Measurements from ENCODE around the gene NOP9.

Gene NOP9

DNA sequence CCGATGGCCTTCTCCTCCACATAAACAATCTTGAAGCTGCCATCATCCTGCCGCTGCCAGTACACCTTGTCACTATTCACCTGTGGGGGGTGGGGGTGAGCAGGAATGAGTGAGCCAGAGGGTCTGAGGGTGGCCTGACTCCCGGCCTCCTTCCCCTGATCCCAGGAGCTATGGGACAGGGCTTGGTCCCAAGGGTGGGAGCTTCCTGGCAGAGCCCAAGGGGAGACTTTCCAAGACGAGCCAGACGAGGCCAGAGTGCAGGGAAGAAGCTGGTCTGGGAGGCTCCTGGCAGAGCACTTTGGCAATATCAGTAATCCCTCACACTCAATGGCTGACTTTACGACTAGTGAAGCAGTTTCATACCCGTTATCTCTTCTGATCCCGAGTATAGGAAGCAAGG lies 44.2 kb upstream of the NOP9 start:
- Histone ChIP-seq H3K4me1 (ENCODE audit: insufficient read depth, low read length) (no peaks in the 10 kb centered on the region), H2AFZ (ENCODE audit: low read depth, low read length) (no peak overlapping the region), H3K79me2 (ENCODE audit: insufficient read depth, low read length) (no peaks in the 10 kb centered on the region), H3K4me3 (ENCODE audit: low read depth in 1 of 2, low read length in 2 of 2) (no peak overlapping the region), H3K9ac (ENCODE audit: low read depth, low read length) (no peak overlapping the region), H3K9me3 (ENCODE audit: insufficient read depth, low read length, severe bottlenecking) (no peaks in the 10 kb centered on the region), H3K27me3 (ENCODE audit: insufficient read depth, low read length, poor library complexity) (no peaks in the 10 kb centered on the region), H3K4me2 (ENCODE audit: insufficient read depth, low read length) (no peak overlapping the region), H4K20me1 (ENCODE audit: insufficient read depth, low read length) (no peaks in the 10 kb centered on the region), H3K27ac (ENCODE audit: low read length) (no peak overlapping the region), H3K36me3 (ENCODE audit: insufficient read depth, low read length) (no peaks in the 10 kb centered on the region)
- ATAC-seq (ENCODE audit: insufficient read depth, low read depth) (no peak), DNase-seq (no peak)
- no peak for TF ChIP-seq CTCF (IDR thresholded peaks at IDR 0.05; ENCODE audit: borderline replicate concordance, extremely low read depth, low read length, poor library complexity, severe bottlenecking)
- TF ChIP-seq EZH2 (IDR thresholded peaks at IDR 0.05; ENCODE audit: borderline replicate concordance, low read depth, low read length, severe bottlenecking): no peak

GRCh38 chr14:24255931-24256711 lies 43.5 kb upstream of the NOP9 start:
- DNase-seq (no peak), ATAC-seq (ENCODE audit: insufficient read depth, low read depth) (no peak)
- Histone ChIP-seq H3K36me3 (ENCODE audit: insufficient read depth, low read length) (no peaks in the 10 kb centered on the region), H3K4me3 (ENCODE audit: low read depth in 1 of 2, low read length in 2 of 2) (no peak overlapping the region), H3K9me3 (ENCODE audit: insufficient read depth, low read length, severe bottlenecking) (no peaks in the 10 kb centered on the region), H2AFZ (ENCODE audit: low read depth, low read length) (no peak overlapping the region), H3K27ac (ENCODE audit: low read length) (no peak overlapping the region), H3K4me2 (ENCODE audit: insufficient read depth, low read length) (no peak overlapping the region), H4K20me1 (ENCODE audit: insufficient read depth, low read length) (no peaks in the 10 kb centered on the region), H3K4me1 (ENCODE audit: insufficient read depth, low read length) (no peaks in the 10 kb centered on the region), H3K79me2 (ENCODE audit: insufficient read depth, low read length) (no peaks in the 10 kb centered on the region), H3K27me3 (ENCODE audit: insufficient read depth, low read length, poor library complexity) (no peaks in the 10 kb centered on the region), H3K9ac (ENCODE audit: low read depth, low read length) (no peak overlapping the region)
- TF ChIP-seq CTCF (IDR thresholded peaks at IDR 0.05; ENCODE audit: borderline replicate concordance, extremely low read depth, low read length, poor library complexity, severe bottlenecking) (no peak), EZH2 (IDR thresholded peaks at IDR 0.05; ENCODE audit: borderline replicate concordance, low read depth, low read length, severe bottlenecking) (no peak)

GRCh38 chr14:24256960-24257359 lies 42.7 kb upstream of the NOP9 start:
- Histone ChIP-seq H3K4me3 (ENCODE audit: low read depth in 1 of 2, low read length in 2 of 2) (no peak overlapping the region), H3K27me3 (ENCODE audit: insufficient read depth, low read length, poor library complexity) (no peaks in the 10 kb centered on the region), H3K4me2 (ENCODE audit: insufficient read depth, low read length) (no peak overlapping the region), H3K36me3 (ENCODE audit: insufficient read depth, low read length) (no peaks in the 10 kb centered on the region), H3K27ac (ENCODE audit: low read length) (no peak overlapping the region), H3K79me2 (ENCODE audit: insufficient read depth, low read length) (no peaks in the 10 kb centered on the region), H2AFZ (ENCODE audit: low read depth, low read length) (no peak overlapping the region), H3K9me3 (ENCODE audit: insufficient read depth, low read length, severe bottlenecking) (no peaks in the 10 kb centered on the region), H4K20me1 (ENCODE audit: insufficient read depth, low read length) (no peaks in the 10 kb centered on the region), H3K9ac (ENCODE audit: low read depth, low read length) (no peak overlapping the region), H3K4me1 (ENCODE audit: insufficient read depth, low read length) (no peaks in the 10 kb centered on the region)
- no peak for DNase-seq
- ATAC-seq (ENCODE audit: insufficient read depth, low read depth): no peak
- TF ChIP-seq EZH2 (IDR thresholded peaks at IDR 0.05; ENCODE audit: borderline replicate concordance, low read depth, low read length, severe bottlenecking) (no peak), CTCF (IDR thresholded peaks at IDR 0.05; ENCODE audit: borderline replicate concordance, extremely low read depth, low read length, poor library complexity, severe bottlenecking) (no peak)
